HepG2 (cell line): ENCODE measurements around the gene GDE1. TPM values are rescaled to one million over a fixed set of nuclear protein-coding genes. Genes with fewer than 3 reads are reported as not detected.
A peak's percentile ranks its signal among the peaks of the same experiment; 100 is the strongest.

Source experiments
- FOSL1 ChIP-seq: sonication (generic); formaldehyde crosslinking; IDR thresholded peaks from 2 replicates; pipeline ENCODE4 v1.9.0; 2021; ENCODE audit warnings: missing genetic modification reagents, borderline replicate concordance
- GFI1 ChIP-seq: sonication (generic); formaldehyde crosslinking; IDR thresholded peaks from 2 replicates; pipeline ENCODE4 v1.5.0; 2020; ENCODE audit warnings: missing genetic modification reagents, mild to moderate bottlenecking, borderline replicate concordance
- HCFC1 ChIP-seq: fragments of 150-350 bp; IDR thresholded peaks from 2 replicates; pipeline ENCODE4 v1.6.1; 2014; ENCODE audit warnings: low read depth, low read length
- MIER2 ChIP-seq: IDR thresholded peaks from 2 replicates; pipeline ENCODE4 v1.6.1; 2016; ENCODE audit warnings: missing biosample characterization, missing genetic modification reagents
- MYNN ChIP-seq: sonication (generic); formaldehyde crosslinking; IDR thresholded peaks from 2 replicates; pipeline ENCODE4 v1.4.0; 2020; ENCODE audit warnings: mild to moderate bottlenecking, low read depth, missing genetic modification reagents
- NFYC ChIP-seq: IDR thresholded peaks from 2 replicates; pipeline ENCODE4 v1.6.1; 2016; ENCODE audit warnings: missing genetic modification reagents, missing compliant biosample characterization
- NR2C2 ChIP-seq: sonication (generic); formaldehyde crosslinking; IDR thresholded peaks from 2 replicates; pipeline ENCODE4 v1.4.0; 2020; ENCODE audit warnings: missing genetic modification reagents, mild to moderate bottlenecking, moderate library complexity, borderline replicate concordance
- POLR2G ChIP-seq: fragments of 200-400 bp; formaldehyde crosslinking; IDR thresholded peaks from 2 replicates; pipeline ENCODE4 v1.6.1; 2018; ENCODE audit warnings: mild to moderate bottlenecking, low read depth, low read length, moderate library complexity
- RFXANK ChIP-seq: IDR thresholded peaks from 2 replicates; pipeline ENCODE4 v1.6.1; 2016
- SATB2 ChIP-seq: sonication (generic); formaldehyde crosslinking; IDR thresholded peaks from 2 replicates; pipeline ENCODE4 v1.5.0; 2020; ENCODE audit warnings: missing genetic modification reagents
- SCMH1 ChIP-seq: sonication (generic); formaldehyde crosslinking; IDR thresholded peaks from 2 replicates; pipeline ENCODE4 v1.9.0; 2021; ENCODE audit warnings: missing genetic modification reagents, mild to moderate bottlenecking, borderline replicate concordance
- SRSF1 ChIP-seq: fragments of 200-400 bp; formaldehyde crosslinking; optimal IDR thresholded peaks from 2 replicates; pipeline ENCODE3; 2017; ENCODE audit warnings: mild to moderate bottlenecking, low read depth, low read length, moderate library complexity
- THRA ChIP-seq: sonication (generic); formaldehyde crosslinking; IDR thresholded peaks from 2 replicates; pipeline ENCODE4 v1.4.0; 2020; ENCODE audit warnings: missing genetic modification reagents, borderline replicate concordance
- TP53 ChIP-seq: sonication (generic); formaldehyde crosslinking; conservative IDR thresholded peaks from 2 replicates; pipeline ENCODE4 v1.4.0; 2020; ENCODE audit warnings: missing genetic modification reagents
- U2AF2 ChIP-seq: fragments of 200-400 bp; formaldehyde crosslinking; IDR thresholded peaks from 2 replicates; pipeline ENCODE4 v1.6.1; 2017; ENCODE audit warnings: low read depth, mild to moderate bottlenecking, low read length
- ZHX1 ChIP-seq: sonication (generic); formaldehyde crosslinking; IDR thresholded peaks from 2 replicates; pipeline ENCODE4 v1.8.1; 2022; ENCODE audit warnings: low read depth, mild to moderate bottlenecking, missing genetic modification reagents
- ZMAT3 ChIP-seq: sonication (generic); formaldehyde crosslinking; conservative IDR thresholded peaks from 2 replicates; pipeline ENCODE4 v1.7.0; 2021; ENCODE audit warnings: missing genetic modification reagents
- ZNF180 ChIP-seq: sonication (generic); formaldehyde crosslinking; IDR thresholded peaks from 2 replicates; pipeline ENCODE4 v1.4.0; 2020; ENCODE audit warnings: low read depth, missing genetic modification reagents, borderline replicate concordance
- ZNF3 ChIP-seq: IDR thresholded peaks from 2 replicates; pipeline ENCODE4 v1.7.0; 2017; ENCODE audit warnings: inconsistent platforms
- ZNF543 ChIP-seq: sonication (generic); formaldehyde crosslinking; IDR thresholded peaks from 2 replicates; pipeline ENCODE4 v1.4.0; 2020; ENCODE audit warnings: mild to moderate bottlenecking, missing genetic modification reagents
- ZNF574 ChIP-seq: sonication (generic); formaldehyde crosslinking; IDR thresholded peaks from 2 replicates; pipeline ENCODE4 v1.4.0; 2020; ENCODE audit warnings: missing genetic modification reagents
- ZNF644 ChIP-seq: IDR thresholded peaks from 2 replicates; pipeline ENCODE4 v1.6.1; 2016; ENCODE audit warnings: low read depth
- ZSCAN20 ChIP-seq: sonication (generic); formaldehyde crosslinking; IDR thresholded peaks from 2 replicates; pipeline ENCODE4 v1.4.0; 2020; ENCODE audit warnings: missing genetic modification reagents, mild to moderate bottlenecking, borderline replicate concordance
- ZZZ3 ChIP-seq: sonication (generic); formaldehyde crosslinking; IDR thresholded peaks from 2 replicates; pipeline ENCODE4 v1.4.0; 2020; ENCODE audit warnings: missing genetic modification reagents, mild to moderate bottlenecking, borderline replicate concordance
- polyA plus RNA-seq, 8 experiments: library from polyadenylated mRNA; depleted of rRNA in 3 of 8; stranded (reverse) in 7 of 8; unstranded in 1 of 8; fragments of >200 nt; fragmentation: Illumina TruSeq in 4 of 8; extraction: Trizol in 4 of 8; gene quantifications; 2 replicates each; pipeline versions ENCODE4 v1.2.1 to v1.2.3, GENCODE V29; 2011 to 2016; ENCODE audit warnings: low read depth in 4 of 8, missing spikeins in 1 of 8, mixed read lengths in 1 of 8; ENCODE audit not compliant: insufficient read depth in 1 of 8
- total RNA-seq, 5 experiments: library from RNA; depleted of rRNA; stranded (reverse); fragments of >200 nt; fragmentation: Illumina TruSeq; extraction: Trizol; gene quantifications; 2 replicates each; pipeline ENCODE4 v1.2.3, GENCODE V29; 2016; ENCODE audit warnings: low read depth in 1 of 5

GDE1 gene
- total and polyA plus RNA-seq, 2 of the 13 experiments (the other 11 are each of a cell fraction or from before 2014, with no cell fraction given), result 35.9 to 59.0 TPM

- no peak; the same call in 1 of the 2 replicates for TF ChIP-seq MYNN (CRISPR knock-in tag)
- 0 out of 2 replicates have a peak, but pooled peaks have one; percentile 41 for TF ChIP-seq NFYC (CRISPR knock-in tag)
- TF ChIP-seq RFXANK (CRISPR knock-in tag), result no peak
- no peak for TF ChIP-seq SRSF1
- TF ChIP-seq ZNF543 (CRISPR knock-in tag), result 0 out of 2 replicates have a peak, but pooled peaks have one; percentile 36
- TF ChIP-seq GFI1, result peak; percentile 56; the same call in 1 of the 2 replicates
- TF ChIP-seq ZNF644, result peak; percentile 90
- peak; percentile 96 for TF ChIP-seq NR2C2
- TF ChIP-seq ZZZ3, result no peak; the same call in 1 of the 2 replicates
- no peak for TF ChIP-seq ZNF180 (CRISPR knock-in tag)
- peak; percentile 97 for TF ChIP-seq ZMAT3 (CRISPR knock-in tag)
- no peak for TF ChIP-seq ZNF3 (CRISPR knock-in tag)
- TF ChIP-seq TP53 (CRISPR knock-in tag), result peak; percentile 89; the same call in 1 of the 2 replicates
- TF ChIP-seq ZHX1 (CRISPR knock-in tag), result peak; percentile 99
- no peak for TF ChIP-seq MIER2 (CRISPR knock-in tag)
- peak; percentile 97 for TF ChIP-seq ZNF574 (CRISPR knock-in tag)
- TF ChIP-seq U2AF2, result no peak
- peak; percentile 78 for TF ChIP-seq POLR2G
- peak; percentile 4; the same call in 1 of the 2 replicates for TF ChIP-seq SATB2 (CRISPR knock-in tag)
- TF ChIP-seq HCFC1, result peak; percentile 89
- TF ChIP-seq THRA (CRISPR knock-in tag), result peak; percentile 9; the same call in 1 of the 2 replicates
- peak; percentile 83; the same call in 1 of the 2 replicates for TF ChIP-seq FOSL1
- TF ChIP-seq SCMH1, result no peak
- peak; percentile 79; the same call in 1 of the 2 replicates for TF ChIP-seq ZSCAN20 (CRISPR knock-in tag)
Measured at GRCh38 chr16:19555186-19555937, 33.5 kb upstream of the GDE1 start, which contains the start of gene VPS35L (continued).
